GM18858 (cell line): Measurements from ENCODE around the gene ZNF557.

ENCODE experiments used
- ATAC-seq: cut with Tn5 transposase; IDR thresholded peaks from one replicate; pipeline ENCODE4 v1.9.1; 2021; ENCODE audit not compliant: unreplicated experiment

The ZNF557 gene

GRCh38 chr19:7074705-7075282 is 5.3 kb downstream of the ZNF557 start:
- no peak for ATAC-seq

DNA sequence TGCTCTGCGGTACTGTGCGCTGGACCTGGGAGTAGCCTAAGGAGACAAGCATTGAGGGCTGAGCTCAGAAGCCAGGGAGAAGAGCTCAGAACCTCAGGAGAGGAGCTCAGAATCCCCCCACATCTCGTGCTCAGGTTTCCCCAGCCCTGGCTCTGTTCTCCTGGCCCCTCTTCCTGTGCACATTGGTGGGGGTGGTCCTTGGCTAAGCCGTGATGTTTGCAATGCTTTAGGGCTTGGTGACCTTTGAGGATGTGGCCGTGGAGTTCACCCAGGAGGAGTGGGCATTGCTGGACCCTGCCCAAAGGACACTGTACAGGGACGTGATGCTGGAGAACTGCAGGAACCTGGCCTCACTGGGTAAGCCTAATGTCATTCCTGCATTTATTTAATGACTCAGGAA is 6.6 kb downstream of the ZNF557 start:
- no peak for ATAC-seq

DNA sequence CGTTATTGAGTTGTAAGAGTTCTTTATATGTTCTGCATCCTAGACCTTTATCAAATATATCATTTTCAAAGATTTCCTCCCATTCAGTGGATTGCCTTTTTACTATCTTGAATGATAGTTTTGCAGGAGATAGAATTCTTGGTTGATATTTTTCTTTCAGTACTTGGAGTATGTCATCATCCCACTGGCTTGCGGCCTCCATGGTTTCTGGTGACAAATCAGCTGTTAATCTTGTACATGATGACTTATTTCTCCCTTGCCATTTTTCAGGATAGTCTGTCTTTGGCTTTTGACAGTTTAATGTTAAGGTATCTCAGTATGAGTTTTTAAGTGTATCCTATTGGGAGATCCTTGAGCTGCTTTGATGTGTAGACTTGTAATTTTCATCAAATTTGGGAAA is 8.5 kb downstream of the ZNF557 start:
- no peak for ATAC-seq

DNA sequence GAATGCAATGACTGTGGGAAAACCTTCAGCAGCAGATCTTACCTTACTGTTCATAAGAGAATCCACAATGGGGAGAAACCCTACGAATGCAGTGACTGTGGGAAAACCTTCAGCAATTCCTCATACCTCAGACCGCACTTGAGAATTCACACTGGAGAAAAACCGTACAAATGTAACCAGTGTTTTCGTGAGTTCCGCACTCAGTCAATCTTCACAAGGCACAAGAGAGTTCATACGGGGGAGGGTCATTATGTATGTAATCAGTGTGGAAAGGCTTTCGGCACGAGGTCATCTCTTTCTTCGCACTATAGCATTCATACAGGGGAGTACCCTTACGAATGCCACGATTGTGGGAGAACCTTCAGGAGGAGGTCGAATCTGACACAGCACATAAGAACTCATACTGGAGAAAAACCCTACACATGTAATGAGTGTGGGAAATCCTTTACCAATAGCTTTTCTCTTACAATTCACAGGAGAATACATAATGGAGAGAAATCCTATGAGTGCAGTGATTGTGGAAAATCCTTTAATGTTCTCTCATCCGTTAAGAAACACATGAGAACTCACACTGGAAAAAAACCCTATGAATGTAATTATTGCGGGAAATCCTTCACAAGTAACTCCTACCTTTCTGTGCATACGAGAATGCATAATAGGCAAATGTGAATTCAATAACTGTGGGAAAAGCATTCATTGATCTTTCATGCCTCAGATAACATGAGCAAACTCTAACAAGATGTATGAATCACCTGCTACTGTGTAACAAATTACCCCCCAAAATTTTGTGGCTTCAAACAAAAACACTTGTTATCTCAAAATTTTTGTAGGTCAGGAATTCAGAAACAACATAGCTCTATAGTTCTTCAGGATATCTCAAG is 13.8 kb downstream of the ZNF557 start:
- no peak for ATAC-seq

DNA sequence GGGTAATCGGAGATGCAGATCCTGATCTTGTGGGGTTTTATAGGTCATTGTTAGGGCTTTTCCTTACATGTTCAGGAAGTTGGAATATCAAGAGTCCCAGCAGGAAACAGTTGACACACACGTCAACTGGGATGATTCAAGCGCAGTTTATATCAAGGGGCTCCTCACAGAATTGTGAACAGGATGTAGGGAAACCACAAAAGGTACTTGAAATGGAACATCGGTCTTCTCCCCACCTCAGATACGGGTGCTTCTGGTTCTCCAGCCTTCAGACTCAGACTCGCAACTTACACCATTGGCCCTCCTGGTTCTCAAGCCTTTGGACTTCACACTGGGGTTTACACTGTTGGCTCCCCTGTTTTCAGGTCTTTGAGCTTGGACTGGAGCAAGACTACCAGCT is 19.5 kb downstream of the ZNF557 start:
- ATAC-seq = no peak

DNA sequence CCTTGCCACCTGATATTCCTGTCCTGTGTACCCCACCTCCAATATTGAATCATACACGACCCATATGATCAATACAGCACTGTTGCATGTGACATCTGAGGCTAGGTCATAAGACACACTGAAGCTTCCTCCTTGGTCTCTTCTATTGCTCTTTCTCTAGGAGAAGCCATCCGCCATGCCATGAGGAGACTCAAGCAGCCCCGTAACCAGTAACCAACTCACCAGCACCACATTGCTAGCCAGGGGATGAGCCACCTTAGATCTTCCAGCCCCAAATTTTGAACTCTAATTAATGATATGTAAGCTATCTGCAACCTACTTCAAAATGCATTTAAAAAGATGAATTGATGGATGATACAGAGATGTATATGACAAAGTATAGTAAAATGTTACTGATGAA is 28.6 kb downstream of the ZNF557 start:
- ATAC-seq = no peak

- ATAC-seq = peak; percentile 59
Measured at GRCh38 chr19:7098701-7099596, 29.4 kb downstream of the ZNF557 start.

GRCh38 chr19:7099597-7099921 is 30.1 kb downstream of the ZNF557 start:
- no peak for ATAC-seq

GRCh38 chr19:7101498-7102253 is 32.2 kb downstream of the ZNF557 start:
- ATAC-seq = no peak

- no peak for ATAC-seq
Measured at GRCh38 chr19:7104747-7105447, 35.4 kb downstream of the ZNF557 start.

GRCh38 chr19:7106711-7107657 is 37.5 kb downstream of the ZNF557 start:
- ATAC-seq = no peak

- no peak for ATAC-seq
Measured at GRCh38 chr19:7109678-7110289, 40.3 kb downstream of the ZNF557 start.

DNA sequence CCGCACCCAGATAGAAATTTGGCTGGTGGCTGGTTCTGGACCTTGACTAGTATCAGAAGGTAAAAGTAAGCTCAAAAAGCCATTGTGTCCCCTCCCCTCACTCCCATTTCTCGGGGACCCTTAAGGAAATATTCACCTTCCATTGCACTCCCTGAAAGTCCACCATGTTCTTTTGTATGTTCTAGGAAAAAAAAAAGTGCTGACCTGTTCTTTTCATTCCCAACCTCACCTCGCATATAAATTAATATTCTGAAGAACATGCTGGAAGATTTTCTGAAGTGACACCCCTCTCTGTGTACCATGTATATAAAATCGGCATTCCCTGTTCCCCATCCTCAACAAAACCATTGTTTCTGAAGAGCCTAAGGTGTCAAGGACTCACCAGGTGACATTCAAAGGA is 43.2 kb downstream of the ZNF557 start:
- ATAC-seq = no peak

GRCh38 chr19:7113233-7113632 is 43.7 kb downstream of the ZNF557 start:
- no peak for ATAC-seq

- no peak for ATAC-seq
Measured at GRCh38 chr19:7115721-7116120, 46.2 kb downstream of the ZNF557 start.

DNA sequence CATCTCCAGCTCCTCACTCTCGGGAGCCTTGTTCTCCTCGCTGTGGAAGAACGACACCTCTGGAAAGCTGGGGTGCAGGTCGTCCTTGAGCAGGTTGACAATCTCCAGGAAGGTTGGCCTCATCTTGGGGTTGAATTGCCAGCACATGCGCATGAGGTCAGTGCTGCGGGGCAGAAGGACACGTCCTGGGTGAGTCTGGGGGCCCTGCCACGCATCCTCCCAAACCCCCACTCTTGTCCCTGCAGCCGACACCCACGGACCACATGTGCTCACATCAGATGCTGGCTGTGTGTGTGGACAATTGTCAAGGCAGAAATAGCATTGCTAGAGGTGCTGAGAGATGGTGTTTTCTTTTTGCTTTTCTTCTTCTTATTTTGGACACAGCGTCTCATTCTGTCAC is 47.7 kb downstream of the ZNF557 start:
- ATAC-seq = no peak

- no peak for ATAC-seq
Measured at GRCh38 chr19:7119582-7119981, 50.1 kb downstream of the ZNF557 start.

DNA sequence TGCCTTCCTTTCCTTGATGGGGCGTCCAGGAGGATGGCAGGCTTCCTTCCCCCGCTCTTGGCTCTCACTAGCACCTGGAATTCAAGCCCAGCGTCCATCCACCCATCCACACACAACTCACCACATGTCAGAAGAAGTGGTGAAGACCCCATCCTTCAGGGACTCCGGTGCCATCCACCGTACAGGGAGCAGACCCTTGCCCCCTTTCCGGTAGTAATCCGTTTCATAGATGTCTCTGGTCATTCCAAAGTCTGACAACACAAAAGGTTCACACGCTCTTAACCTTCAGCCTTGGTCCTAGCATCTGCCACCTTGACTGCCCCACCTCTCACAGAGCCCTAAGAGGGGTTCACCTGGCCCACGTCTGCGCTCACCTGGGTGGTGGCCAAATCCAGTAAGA is 51.0 kb downstream of the ZNF557 start:
- no peak for ATAC-seq

DNA sequence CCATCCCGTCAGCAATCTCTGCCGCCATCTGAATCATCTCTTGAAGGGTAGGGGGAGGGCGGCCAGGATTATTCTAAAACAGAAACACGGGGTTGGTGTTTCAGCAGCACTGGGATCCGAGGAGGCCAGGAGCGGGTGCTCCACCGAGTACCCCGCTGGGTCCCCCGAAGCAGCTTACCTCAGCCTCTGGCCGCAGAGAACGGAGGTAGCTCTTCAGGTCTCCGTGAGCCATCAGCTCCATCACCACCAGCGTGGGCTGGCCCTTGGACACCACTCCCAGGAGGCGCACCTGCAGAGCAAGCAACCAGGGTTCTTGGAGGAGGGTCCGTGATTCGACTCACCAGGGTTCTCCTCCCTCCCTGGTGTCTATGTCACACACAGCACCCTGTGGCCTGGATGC is 53.2 kb downstream of the ZNF557 start:
- ATAC-seq = no peak
